ENCODE data around the gene BRAT1.
"Not testable (repeated sequence)": the region's sequence is repeated elsewhere in the genome, so short reads cannot be mapped to it uniquely, and the experiment has no call there.

BRAT1 gene

GRCh38 chr7:2537981-2538851 lies 17.1 kb downstream of the BRAT1 start:
- DNase-seq (ENCODE audit: low read depth in 2 of 2) = no peak

GRCh38 chr7:2535872-2536627 lies 19.3 kb downstream of the BRAT1 start:
- not testable (repeated sequence) for DNase-seq (ENCODE audit: low read depth in 2 of 2)

GRCh38 chr7:2534214-2534613 lies 21.1 kb downstream of the BRAT1 start:
- not testable (repeated sequence) for DNase-seq (ENCODE audit: low read depth in 2 of 2)

GRCh38 chr7:2533566-2533965 lies 21.8 kb downstream of the BRAT1 start:
- not testable (repeated sequence) for DNase-seq (ENCODE audit: low read depth in 2 of 2)

- not testable (repeated sequence) for DNase-seq (ENCODE audit: low read depth in 2 of 2)
Measured at GRCh38 chr7:2532816-2533215, 22.5 kb downstream of the BRAT1 start.

GRCh38 chr7:2532199-2532772 lies 23.0 kb downstream of the BRAT1 start:
- not testable (repeated sequence) for DNase-seq (ENCODE audit: low read depth in 2 of 2)

GRCh38 chr7:2531796-2532110 lies 23.6 kb downstream of the BRAT1 start:
- DNase-seq (ENCODE audit: low read depth in 2 of 2) = not testable (repeated sequence)

GRCh38 chr7:2530994-2531795 lies 24.1 kb downstream of the BRAT1 start:
- not testable (repeated sequence) for DNase-seq (ENCODE audit: low read depth in 2 of 2)

GRCh38 chr7:2530071-2530987 lies 25.0 kb downstream of the BRAT1 start:
- peak in 1 of 2 donors; percentile 47 for DNase-seq (ENCODE audit: low read depth in 2 of 2)

GRCh38 chr7:2529161-2530070 lies 25.9 kb downstream of the BRAT1 start:
- DNase-seq (ENCODE audit: low read depth in 2 of 2) = no peak

GRCh38 chr7:2528481-2529095 lies 26.7 kb downstream of the BRAT1 start:
- DNase-seq (ENCODE audit: low read depth in 2 of 2) = no peak

- DNase-seq (ENCODE audit: low read depth in 2 of 2) = no peak
Measured at GRCh38 chr7:2527505-2528467, 27.5 kb downstream of the BRAT1 start.

- no peak for DNase-seq (ENCODE audit: low read depth in 2 of 2)
Measured at GRCh38 chr7:2526659-2527504, 28.4 kb downstream of the BRAT1 start.

GRCh38 chr7:2525658-2526630 lies 29.4 kb downstream of the BRAT1 start:
- DNase-seq (ENCODE audit: low read depth in 2 of 2) = no peak

- no peak for DNase-seq (ENCODE audit: low read depth in 2 of 2)
Measured at GRCh38 chr7:2524808-2525657, 30.3 kb downstream of the BRAT1 start.

Measured in stimulated activated CD4-positive, alpha-beta T cell treated with anti-CD3 and anti-CD28 coated beads, Interleukin-4, amount 100 ng/mL, for 48 hours (primary cell).